ELR (cell line): ENCODE data around the gene OGT.

Source experiments
- DNase-seq: peaks from one replicate; pipeline ENCODE4 v3.0.0-alpha.2; 2015; ENCODE audit warnings: low read depth

OGT gene

DNA sequence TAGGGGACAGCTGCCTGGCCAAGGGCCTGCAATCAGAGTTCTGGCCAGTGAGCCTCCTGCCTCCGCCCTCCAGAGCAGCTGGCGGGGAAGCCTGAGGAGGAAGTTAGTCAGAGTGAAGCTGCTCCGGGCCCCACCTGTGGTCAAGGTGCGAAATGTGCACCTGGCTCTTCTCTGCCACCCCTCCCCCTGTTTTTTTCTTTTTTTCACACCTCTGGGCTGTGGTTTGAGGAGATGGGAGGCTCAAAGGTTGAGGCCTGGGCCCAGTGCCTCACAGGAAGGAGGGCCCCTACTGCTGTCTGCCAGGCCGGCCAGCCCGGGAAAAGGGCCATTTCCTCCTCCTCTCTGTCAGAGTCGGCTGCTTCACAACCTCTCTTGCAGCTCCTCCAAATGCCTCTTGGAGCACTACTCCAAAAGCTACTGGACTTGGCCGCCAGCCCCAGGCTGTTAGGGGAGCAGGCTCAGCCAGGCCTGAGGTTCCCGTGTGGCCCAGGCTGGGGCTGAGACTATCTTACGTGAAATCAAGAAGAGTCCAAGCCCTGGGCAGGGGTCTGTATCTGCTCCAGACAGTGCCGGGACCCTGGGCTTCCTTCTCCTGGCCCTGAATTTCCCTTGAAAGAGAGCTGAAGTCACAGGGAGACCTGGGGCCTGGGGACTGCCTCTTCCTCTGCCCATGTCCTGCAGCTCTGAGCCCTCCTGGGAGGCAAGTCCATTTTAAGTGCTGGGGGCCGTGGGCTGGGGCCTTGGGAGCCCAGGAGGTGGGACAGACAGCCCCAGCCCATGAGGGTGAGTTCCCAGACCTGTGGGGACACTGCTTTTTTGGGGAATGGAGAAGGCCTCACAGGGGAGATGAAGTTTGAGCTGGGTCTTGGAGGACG lies 89.9 kb downstream of the OGT start:
- peak; percentile 67 for DNase-seq

DNA sequence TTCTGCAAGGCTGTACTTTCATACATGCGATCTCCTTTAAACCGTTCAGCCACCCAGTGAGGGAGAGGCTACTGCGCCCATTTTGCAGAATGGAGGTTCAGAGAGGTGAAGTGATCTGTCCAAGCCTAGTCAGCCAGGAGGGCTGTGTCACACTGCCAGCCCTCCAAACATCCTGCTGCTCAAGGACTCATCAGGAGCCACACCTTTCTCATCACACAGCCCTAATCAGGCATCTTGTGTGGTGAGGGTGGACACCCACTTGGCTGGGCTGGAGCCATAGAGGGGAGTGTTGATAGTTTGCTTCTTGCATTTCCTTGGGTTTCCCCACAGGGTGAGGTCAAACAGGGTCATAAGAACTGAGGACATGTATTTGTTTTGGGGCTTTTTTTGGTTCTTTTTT lies 90.8 kb downstream of the OGT start:
- no peak for DNase-seq

DNA sequence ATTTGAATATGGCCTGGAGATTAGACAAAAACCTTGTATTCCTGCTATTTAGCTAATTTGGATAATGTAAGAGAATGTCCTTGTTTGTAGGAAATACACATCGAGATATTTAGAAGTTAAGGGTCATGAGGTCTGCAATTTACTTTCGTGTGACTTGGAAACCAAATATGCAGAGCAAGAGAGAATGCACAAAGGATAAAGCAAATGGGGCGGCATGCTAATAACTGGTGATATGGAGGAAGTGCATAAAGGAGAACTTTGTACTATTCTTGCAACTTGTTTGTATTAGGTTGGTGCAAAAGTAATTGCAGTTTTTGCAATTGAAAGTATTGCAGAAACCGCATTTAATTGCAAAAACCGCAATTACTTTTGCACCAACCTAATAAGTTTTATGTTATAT lies 92.6 kb downstream of the OGT start:
- DNase-seq, result no peak
